Motor neuron (in vitro differentiated cells): Measurements from ENCODE around the gene ACP7. TPM values are rescaled to one million over a fixed set of nuclear protein-coding genes. Genes with fewer than 3 reads are reported as not detected.
"Not testable (repeated sequence)": the region's sequence is repeated elsewhere in the genome, so short reads cannot be mapped to it uniquely, and the experiment has no call there.

Experiments used
- ATAC-seq, 8 experiments: fragments of 200-7000 bp; cut with Tn5 transposase; replicated peaks in 6 of 8; 2 replicates each; pipeline ENCODE4 v1.8.0; 2021; ENCODE audit warnings: mild to moderate bottlenecking in 8 of 8, moderate library complexity in 8 of 8
- H3K27ac ChIP-seq, 2 donors: fragments of 250-450 bp; sonication (Bioruptor Pico); 2 replicates each; pipeline ENCODE4 v1.9.0; 2021; ENCODE audit warnings: antibody characterized with exemption in 2 of 2, mild to moderate bottlenecking in 2 of 2, moderate library complexity in 1 of 2
- H3K4me1 ChIP-seq, 2 donors: fragments of 250-450 bp; sonication (Bioruptor Pico); replicated peaks in 1 of 2; 2 replicates each; pipeline ENCODE4 v1.6.1; 2021; ENCODE audit warnings: antibody characterized with exemption in 2 of 2, mild to moderate bottlenecking in 2 of 2, moderate library complexity in 1 of 2
- H3K4me3 ChIP-seq, 5 donors: fragments of 250-450 bp; sonication (Bioruptor Pico); 2 replicates each; pipeline ENCODE4 v1.9.0; 2021; ENCODE audit warnings: antibody characterized with exemption in 5 of 5, mild to moderate bottlenecking in 5 of 5, moderate library complexity in 4 of 5
- WGBS, 10 experiments: fragments of 450-650 bp; shearing (Covaris generic); methylation state at CpG; one replicate each; pipeline ENCODE4 v1.0.0; 2022; 5-methylcytosine and 5-hydroxymethylcytosine counted together
- in situ Hi-C, 9 experiments: fragments of 400-800 bp; cut with MboI; loops; one replicate each; pipeline ENCODE4 v1.15.0; 2021; ENCODE audit warnings: low sequenced_read_pairs in 9 of 9, low pct_unique_long_range_greater_than_20kb in 2 of 9; ENCODE audit not compliant: unreplicated experiment in 9 of 9
- total RNA-seq, 8 experiments: library from RNA; unstranded; fragments of 300-600 nt; gene quantifications; 2 replicates each; pipeline versions ENCODE4 v1.2.3 to v1.2.4, GENCODE V29; 2022

Gene ACP7
- total RNA-seq, 8 experiments from 2014 or later: 0.07 to 0.42 (median 0.15) TPM; not detected in 3

- Histone ChIP-seq H3K4me3 (no peak overlapping the region), H3K4me1 (no peaks in the 10 kb centered on the region), H3K27ac (no peak overlapping the region)
- in situ Hi-C loops: no loop called here
- WGBS, 10 experiments: 3 to 38% (median 25%) methylated on average over 4 to 15 of the region's 15 CpGs; no CpG with 5 or more reads in 1 of the 10 experiments
- no peak for ATAC-seq
These were observed 1.2 kb upstream of the ACP7 start for GRCh38 chr19:39082745-39083598.

GRCh38 chr19:39083599-39083982, 577 bp upstream of the ACP7 start:
- in situ Hi-C loops: no loop called here
- Histone ChIP-seq H3K4me1 (no peaks in the 10 kb centered on the region), H3K4me3 (no peak overlapping the region), H3K27ac (no peak overlapping the region)
- WGBS, 10 experiments: 0 to 44% (median 14%) methylated on average over 4 to 9 of the region's 14 CpGs; no CpG with 5 or more reads in 2 of the 10 experiments
- peak in 2 of 8 experiments; percentile 23 to 35 for ATAC-seq

GRCh38 chr19:39084732-39085080, 538 bp downstream of the ACP7 start:
- WGBS, 10 experiments: 33 to 100% (median 63%) methylated on average over 1 to 4 of the region's 7 CpGs; no CpG with 5 or more reads in 6 of the 10 experiments
- no peak overlapping the region for H3K4me3 ChIP-seq
- in situ Hi-C loops: no loop called here
- H3K27ac ChIP-seq: no peak overlapping the region
- H3K4me1 ChIP-seq: no peaks in the 10 kb centered on the region
- no peak for ATAC-seq

GRCh38 chr19:39085392-39085791, 1.2 kb downstream of the ACP7 start:
- in situ Hi-C loops: no loop called here
- Histone ChIP-seq H3K4me1 (no peaks in the 10 kb centered on the region), H3K4me3 (no peak overlapping the region), H3K27ac (no peak overlapping the region)
- ATAC-seq: no peak
- 60 to 73% (median 63%) methylated on average over 1 to 5 of the region's 8 CpGs; no CpG with 5 or more reads in 6 of the 10 experiments for WGBS, 10 experiments

- H3K27ac ChIP-seq: no peak overlapping the region
- peak in 1 of 8 experiments; percentile 44 for ATAC-seq
- in situ Hi-C loops: no loop called here
- 0 to 92% (median 58%) methylated on average over 1 to 4 of the region's 4 CpGs; no CpG with 5 or more reads in 3 of the 10 experiments for WGBS, 10 experiments
- no peaks in the 10 kb centered on the region for H3K4me1 ChIP-seq
- no peak overlapping the region for H3K4me3 ChIP-seq
These were observed 2.2 kb downstream of the ACP7 start for GRCh38 chr19:39086386-39086785.

- H3K27ac ChIP-seq: no peak overlapping the region
These were observed 3.9 kb downstream of the ACP7 start for GRCh38 chr19:39087907-39088686.

GRCh38 chr19:39090016-39090415, 5.8 kb downstream of the ACP7 start:
- 14 to 92% (median 77%) methylated on average over 1 to 8 of the region's 8 CpGs for WGBS, 10 experiments

More at GRCh38 chr19:39087907-39088686, 3.9 kb downstream of the ACP7 start:
- Histone ChIP-seq H3K4me1 (no peaks in the 10 kb centered on the region), H3K4me3 (no peak overlapping the region)
- ATAC-seq: no peak
- in situ Hi-C loops: no loop called here
- WGBS, 10 experiments: 40 to 92% (median 70%) methylated on average over 1 to 5 of the region's 8 CpGs; no CpG with 5 or more reads in 1 of the 10 experiments

GRCh38 chr19:39090881-39091280, 6.7 kb downstream of the ACP7 start:
- in situ Hi-C loops: no loop called here
- Histone ChIP-seq H3K27ac (no peak overlapping the region), H3K4me3 (no peak overlapping the region), H3K4me1 (no peaks in the 10 kb centered on the region)
- 20 to 100% (median 75%) methylated on average over 1 to 4 of the region's 4 CpGs; no CpG with 5 or more reads in 3 of the 10 experiments for WGBS, 10 experiments
- no peak for ATAC-seq

More at GRCh38 chr19:39090016-39090415, 5.8 kb downstream of the ACP7 start:
- H3K27ac ChIP-seq, H3K4me3 ChIP-seq, ATAC-seq, H3K4me1 ChIP-seq, in situ Hi-C loops: not testable (repeated sequence)

- in situ Hi-C loops, H3K4me3 ChIP-seq, ATAC-seq, H3K4me1 ChIP-seq, H3K27ac ChIP-seq: not testable (repeated sequence)
- 17 to 60% (median 47%) methylated on average over 1 to 5 of the region's 5 CpGs; no CpG with 5 or more reads in 1 of the 10 experiments for WGBS, 10 experiments
These were observed 11.8 kb downstream of the ACP7 start for GRCh38 chr19:39095799-39096540.

GRCh38 chr19:39097299-39097698, 13.1 kb downstream of the ACP7 start:
- no peak for ATAC-seq
- Histone ChIP-seq H3K4me1 (no peaks in the 10 kb centered on the region), H3K4me3 (no peak overlapping the region), H3K27ac (no peak overlapping the region)
- WGBS, 10 experiments: 61 to 100% (median 97%) methylated on average over 1 to 4 of the region's 5 CpGs; no CpG with 5 or more reads in 5 of the 10 experiments
- in situ Hi-C loops: no loop called here

GRCh38 chr19:39097721-39098120, 13.6 kb downstream of the ACP7 start:
- no peaks in the 10 kb centered on the region for H3K4me1 ChIP-seq
- WGBS, 10 experiments: 20 to 80% (median 44%) methylated on average over 1 to 2 of the region's 2 CpGs; no CpG with 5 or more reads in 4 of the 10 experiments
- H3K27ac ChIP-seq: no peak overlapping the region
- in situ Hi-C loops: no loop called here
- no peak overlapping the region for H3K4me3 ChIP-seq
- ATAC-seq: no peak

- 10 to 60% (median 36%) methylated on average over 1 to 2 of the region's 53 CpGs; no CpG with 5 or more reads in 6 of the 10 experiments for WGBS, 10 experiments
- in situ Hi-C loops: no loop called here
- Histone ChIP-seq H3K4me3 (no peak overlapping the region), H3K4me1 (no peaks in the 10 kb centered on the region), H3K27ac (no peak overlapping the region)
- no peak for ATAC-seq
These were observed 14.4 kb downstream of the ACP7 start for GRCh38 chr19:39098365-39099269.
